ENCODE measurements around the gene EPHB4.
"Not testable (repeated sequence)": the region's sequence is repeated elsewhere in the genome, so short reads cannot be mapped to it uniquely, and the experiment has no call there.

The EPHB4 gene

DNA sequence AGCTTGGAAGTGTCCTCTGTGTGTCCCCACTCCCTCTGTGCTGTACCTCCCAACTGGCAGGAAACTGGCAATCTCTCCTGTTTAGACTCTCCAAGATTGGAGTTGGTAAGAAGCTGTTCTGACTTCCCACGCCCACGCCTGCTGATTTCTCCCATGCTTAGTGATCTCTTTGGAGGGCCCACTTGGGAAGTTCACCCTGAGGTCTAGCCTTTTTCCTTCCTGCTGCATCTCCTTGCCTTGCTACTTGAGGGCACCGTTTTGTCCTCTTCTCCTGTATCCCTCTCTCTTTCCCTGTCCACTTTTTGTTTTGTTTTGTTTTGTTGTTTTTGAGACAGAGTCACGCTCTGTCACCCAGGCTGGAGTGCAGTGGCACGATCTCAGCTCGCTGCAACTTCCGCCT, 58.5 kb downstream of the EPHB4 start:
- DNase-seq = no peak
- no peaks in the 10 kb centered on the region for H3K36me3 ChIP-seq
- H3K4me3 ChIP-seq (ENCODE audit: low read depth, low read length) = no peak overlapping the region
- no peaks in the 10 kb centered on the region; the same call in 1 of the 2 replicates for H3K27me3 ChIP-seq
- no peaks in the 10 kb centered on the region for H3K4me1 ChIP-seq
- TF ChIP-seq, protein P1, sequence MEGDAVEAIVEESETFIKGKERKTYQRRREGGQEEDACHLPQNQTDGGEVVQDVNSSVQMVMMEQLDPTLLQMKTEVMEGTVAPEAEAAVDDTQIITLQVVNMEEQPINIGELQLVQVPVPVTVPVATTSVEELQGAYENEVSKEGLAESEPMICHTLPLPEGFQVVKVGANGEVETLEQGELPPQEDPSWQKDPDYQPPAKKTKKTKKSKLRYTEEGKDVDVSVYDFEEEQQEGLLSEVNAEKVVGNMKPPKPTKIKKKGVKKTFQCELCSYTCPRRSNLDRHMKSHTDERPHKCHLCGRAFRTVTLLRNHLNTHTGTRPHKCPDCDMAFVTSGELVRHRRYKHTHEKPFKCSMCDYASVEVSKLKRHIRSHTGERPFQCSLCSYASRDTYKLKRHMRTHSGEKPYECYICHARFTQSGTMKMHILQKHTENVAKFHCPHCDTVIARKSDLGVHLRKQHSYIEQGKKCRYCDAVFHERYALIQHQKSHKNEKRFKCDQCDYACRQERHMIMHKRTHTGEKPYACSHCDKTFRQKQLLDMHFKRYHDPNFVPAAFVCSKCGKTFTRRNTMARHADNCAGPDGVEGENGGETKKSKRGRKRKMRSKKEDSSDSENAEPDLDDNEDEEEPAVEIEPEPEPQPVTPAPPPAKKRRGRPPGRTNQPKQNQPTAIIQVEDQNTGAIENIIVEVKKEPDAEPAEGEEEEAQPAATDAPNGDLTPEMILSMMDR (IDR thresholded peaks at IDR 0.05; ENCODE audit: low read depth, low read length) = no peak
- H3K9me3 ChIP-seq = no peaks in the 10 kb centered on the region

DNA sequence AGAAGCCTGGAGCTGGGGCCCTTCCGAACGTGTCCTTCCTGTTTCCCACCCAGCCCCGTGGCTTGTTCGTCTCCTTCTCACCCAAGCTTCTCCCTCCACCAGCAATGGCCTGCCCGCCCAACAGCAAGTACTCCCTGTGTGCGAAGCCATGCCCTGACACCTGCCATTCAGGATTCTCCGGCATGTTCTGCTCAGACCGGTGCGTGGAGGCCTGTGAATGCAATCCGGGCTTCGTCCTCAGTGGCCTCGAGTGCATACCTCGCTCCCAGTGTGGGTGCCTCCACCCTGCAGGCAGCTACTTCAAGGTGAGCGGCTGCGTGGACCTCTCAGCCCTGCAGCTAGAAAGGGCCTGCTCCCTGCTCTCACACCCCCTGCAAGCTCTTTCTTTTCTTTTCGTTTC, 62.1 kb downstream of the EPHB4 start:
- no peaks in the 10 kb centered on the region for H3K36me3 ChIP-seq
- no peaks in the 10 kb centered on the region for H3K4me1 ChIP-seq
- DNase-seq = no peak
- no peaks in the 10 kb centered on the region for H3K27me3 ChIP-seq
- H3K9me3 ChIP-seq = no peaks in the 10 kb centered on the region
- TF ChIP-seq, protein P1 (IDR thresholded peaks at IDR 0.05; ENCODE audit: low read depth, low read length) = no peak
- no peak overlapping the region for H3K4me3 ChIP-seq (ENCODE audit: low read depth, low read length)

DNA sequence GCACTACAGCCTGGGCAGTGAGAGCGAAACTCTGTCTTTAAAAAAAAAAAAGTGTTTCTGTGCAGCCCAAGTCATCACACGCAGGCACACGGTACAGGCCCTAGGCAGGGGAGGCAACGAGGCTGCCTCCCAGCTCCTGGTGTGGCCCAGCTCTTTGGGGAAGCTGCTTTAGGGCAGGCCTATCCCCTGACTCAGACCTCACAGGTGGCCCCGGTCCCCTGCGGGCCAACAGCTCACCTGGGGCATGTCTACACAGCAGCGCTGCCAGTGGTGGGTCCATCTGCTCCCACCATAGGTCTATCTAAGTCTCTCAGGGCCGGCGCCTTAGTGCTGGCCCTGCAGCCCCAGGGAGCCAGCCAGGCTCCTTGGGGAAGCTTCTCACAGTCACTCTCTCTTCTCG, 62.5 kb downstream of the EPHB4 start:
- Histone ChIP-seq H3K27me3 (no peaks in the 10 kb centered on the region), H3K36me3 (no peaks in the 10 kb centered on the region), H3K9me3 (no peaks in the 10 kb centered on the region), H3K4me3 (ENCODE audit: low read depth, low read length) (no peak overlapping the region), H3K4me1 (no peaks in the 10 kb centered on the region)
- DNase-seq = no peak
- TF ChIP-seq, protein P1 (IDR thresholded peaks at IDR 0.05; ENCODE audit: low read depth, low read length) = no peak

DNA sequence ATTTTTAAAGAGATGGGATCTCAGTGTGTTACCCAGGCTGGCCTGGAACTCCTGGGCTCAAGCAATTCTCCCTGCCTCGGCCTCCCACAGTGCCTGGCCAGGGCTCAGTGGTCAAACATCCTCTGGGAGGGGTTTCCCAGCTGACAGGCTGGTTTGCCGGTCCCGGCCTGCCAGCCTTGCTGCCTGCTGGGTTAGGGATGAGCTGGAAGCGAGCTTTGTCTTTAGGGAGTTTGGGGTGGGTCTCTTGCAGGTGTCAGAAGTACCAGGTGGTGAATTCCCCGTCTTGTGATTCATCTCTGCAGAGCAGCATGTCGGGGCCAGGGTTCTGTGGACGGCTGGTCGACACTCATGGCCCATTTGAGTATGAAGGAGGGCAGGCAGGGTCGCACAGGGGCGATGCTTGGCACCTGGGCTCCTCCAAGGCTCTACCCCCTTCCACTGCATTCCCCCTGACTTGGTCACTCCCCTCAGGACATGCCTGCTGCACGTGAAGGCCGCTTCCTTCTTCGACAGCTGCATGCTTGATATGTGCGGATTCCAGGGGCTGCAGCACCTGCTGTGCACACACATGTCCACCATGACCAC, 63.7 kb downstream of the EPHB4 start:
- no peak overlapping the region for H3K4me3 ChIP-seq (ENCODE audit: low read depth, low read length)
- H3K27me3 ChIP-seq = no peaks in the 10 kb centered on the region
- no peaks in the 10 kb centered on the region for H3K9me3 ChIP-seq
- DNase-seq = no peak
- H3K4me1 ChIP-seq = no peaks in the 10 kb centered on the region
- no peaks in the 10 kb centered on the region for H3K36me3 ChIP-seq
- TF ChIP-seq, protein P1 (IDR thresholded peaks at IDR 0.05; ENCODE audit: low read depth, low read length) = no peak

DNA sequence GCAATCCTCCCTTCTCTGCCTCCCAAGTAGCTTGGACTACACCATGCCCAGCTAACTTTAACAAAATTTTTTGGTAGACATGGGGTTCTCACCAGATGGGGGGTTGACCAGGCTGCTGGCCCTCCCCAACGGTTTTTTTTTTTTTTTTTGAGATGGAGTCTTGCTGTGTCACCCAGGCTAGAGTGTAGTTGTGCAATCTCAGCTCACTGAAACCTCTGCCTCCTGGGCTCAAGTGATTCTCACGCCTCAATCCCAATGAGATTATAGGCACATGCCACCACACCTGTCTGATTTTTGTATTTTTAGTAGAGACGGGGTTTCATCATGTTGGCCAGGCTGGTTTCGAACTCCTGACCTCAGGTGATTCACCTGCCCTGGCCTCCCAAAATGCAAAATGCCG, 64.5 kb downstream of the EPHB4 start:
- not testable (repeated sequence) for H3K36me3 ChIP-seq; H3K27me3 ChIP-seq; H3K4me3 ChIP-seq (ENCODE audit: low read depth, low read length); DNase-seq; H3K9me3 ChIP-seq; H3K4me1 ChIP-seq

DNA sequence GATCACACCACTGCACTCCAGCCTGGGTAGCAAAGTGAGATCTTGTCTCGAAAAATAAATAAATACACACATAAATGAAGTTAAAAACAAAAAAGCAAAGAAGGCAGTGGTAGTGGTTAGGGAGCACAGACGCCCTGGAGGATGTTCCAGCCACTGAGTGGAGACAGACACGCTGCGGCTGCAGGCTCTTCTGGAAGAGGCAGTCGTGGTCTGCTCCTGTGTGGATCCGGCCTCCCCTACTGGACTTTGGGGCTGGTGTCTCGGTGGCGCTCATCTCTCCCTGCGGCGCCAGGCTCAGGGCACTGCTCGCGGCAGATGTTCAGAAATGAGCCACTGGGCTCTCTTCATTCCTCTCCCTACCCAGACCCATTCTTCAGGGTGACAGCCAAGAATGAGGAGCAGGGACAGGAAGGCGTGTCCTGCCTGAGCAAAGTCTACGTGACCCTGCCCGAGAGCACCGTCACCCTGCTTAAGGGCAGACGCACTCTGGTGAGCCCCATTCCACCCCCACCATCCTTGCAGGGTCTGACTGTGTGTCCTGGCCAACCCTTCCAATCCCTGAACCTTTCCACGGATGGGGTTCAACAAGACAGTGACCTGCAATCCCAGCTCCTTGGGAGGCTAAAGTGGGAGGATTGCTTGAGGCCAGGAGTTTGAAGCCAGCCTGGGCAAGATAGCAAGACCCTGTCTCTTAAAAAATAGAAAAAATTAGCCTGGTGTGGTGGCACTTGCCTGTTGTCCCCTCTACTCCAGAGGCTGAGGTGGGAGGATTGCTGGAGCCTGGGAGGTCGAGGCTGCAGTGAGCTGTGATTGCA, 67.8 kb downstream of the EPHB4 start:
- no peaks in the 10 kb centered on the region for H3K4me1 ChIP-seq
- H3K9me3 ChIP-seq = no peaks in the 10 kb centered on the region
- no peak overlapping the region for H3K4me3 ChIP-seq (ENCODE audit: low read depth, low read length)
- no peaks in the 10 kb centered on the region for H3K36me3 ChIP-seq
- H3K27me3 ChIP-seq = peaks cover 6% of the 10 kb centered on the region; the same call in 1 of the 2 replicates
- TF ChIP-seq, protein P1 (IDR thresholded peaks at IDR 0.05; ENCODE audit: low read depth, low read length) = no peak
- DNase-seq = no peak

All from BE2C (cell line).